Measurements from ENCODE around the gene HDGF.

HDGF gene

DNA sequence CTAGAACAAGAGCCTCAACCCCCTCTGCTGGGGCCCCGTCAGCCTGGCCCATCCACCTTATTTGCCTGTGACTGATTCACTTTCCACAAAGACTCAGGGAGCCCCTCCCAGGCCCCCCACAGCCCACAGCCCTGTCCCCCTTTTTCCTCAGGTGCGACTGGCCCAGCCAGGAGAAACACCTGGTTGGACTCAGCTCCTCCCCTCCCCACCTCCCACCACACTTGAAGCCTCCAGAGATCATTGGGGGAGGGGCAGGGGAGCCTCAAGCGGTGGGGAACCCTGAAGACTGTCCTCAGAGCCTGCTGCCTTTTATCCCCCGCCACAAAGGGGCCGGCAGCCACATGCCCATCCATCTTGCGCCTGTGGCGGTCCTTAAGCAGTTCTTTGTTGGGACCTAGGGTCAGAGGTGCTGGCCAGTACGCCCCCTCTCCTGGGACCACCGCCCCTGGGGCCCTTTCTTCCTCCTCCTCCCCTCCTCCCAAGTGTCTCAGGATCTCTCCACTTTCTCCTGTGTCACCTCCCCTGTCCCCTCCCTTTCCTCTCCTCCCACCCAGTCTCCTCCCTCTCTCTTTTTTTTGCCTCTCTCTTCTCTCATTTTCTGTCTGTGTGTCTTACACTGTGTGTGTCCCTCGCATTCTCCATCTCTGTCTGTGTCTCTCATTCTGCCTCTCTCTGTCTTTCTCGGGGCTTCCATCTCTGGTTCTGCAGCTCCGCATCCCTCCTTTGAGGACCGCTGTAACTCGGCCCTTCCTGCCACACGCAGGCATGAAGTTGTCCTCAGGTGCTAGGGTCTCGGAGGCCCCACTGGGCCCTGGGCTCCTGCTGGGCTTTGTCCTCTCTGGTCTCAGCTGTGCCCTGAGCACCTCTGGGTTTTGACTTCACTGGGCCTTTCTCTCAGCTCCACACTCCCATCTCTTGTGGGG lies 58.3 kb downstream of the HDGF start:
- no peak for DNase-seq

DNA sequence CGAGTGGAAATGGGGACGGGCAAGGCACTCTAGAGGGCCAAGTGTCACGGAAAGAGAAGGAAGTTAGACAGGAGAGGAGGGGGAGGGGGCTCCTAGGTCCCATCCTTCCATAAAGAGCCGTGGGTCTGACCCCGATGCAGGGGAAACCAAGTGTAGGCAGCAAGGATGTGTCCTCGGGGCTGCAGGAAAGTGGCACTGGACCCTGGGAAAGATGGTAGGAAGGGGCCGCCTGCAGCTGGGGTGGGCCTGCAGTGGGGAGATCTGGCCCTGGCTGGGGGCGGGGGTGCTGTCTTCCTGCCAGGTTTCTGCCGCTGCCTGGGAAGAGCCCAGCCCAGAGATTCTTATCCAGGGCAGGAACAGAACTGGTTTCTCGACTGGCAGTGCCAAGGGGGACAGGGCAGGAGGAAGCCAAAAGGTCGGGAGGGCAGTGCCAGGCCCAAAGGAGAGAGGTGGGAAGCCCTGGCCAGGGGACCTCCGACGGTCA lies 59.0 kb downstream of the HDGF start:
- no peak for DNase-seq

All from activated CD4-positive, alpha-beta T cell treated with anti-CD3 and anti-CD28 coated beads, Interleukin-10, Interleukin-2, amounts not matched to agents 100 ng/mL and 50 ng/mL, durations not matched to agents 16 hours and 8 hours (primary cell).